SK-N-MC (cell line): ENCODE measurements around the gene KRTAP4-1.

Source experiments
- EZH2 ChIP-seq: fragments of 200-600 bp; sonication (generic); IDR thresholded peaks from one replicate; pipeline ENCODE4 v1.6.1; 2017; ENCODE audit warnings: antibody characterized with exemption
- POLR2AphosphoS5 ChIP-seq: IDR thresholded peaks from 2 replicates; pipeline ENCODE4 v1.6.1; 2012; ENCODE audit warnings: mild to moderate bottlenecking, low read depth, low read length, borderline replicate concordance

- TF ChIP-seq EZH2 (no peak), POLR2AphosphoS5 (no peak)
Measured at GRCh38 chr17:41171886-41172285, 12.8 kb downstream of the KRTAP4-1 start.
